Left colon (tissue), 2 donors: ENCODE results near the gene INPP5D. TPM values are rescaled to one million over a fixed set of nuclear protein-coding genes. Genes with fewer than 3 reads are reported as not detected.

ENCODE experiments used
- ATAC-seq: fragments of 200-7000 bp; cut with Tn5 transposase; one replicate; pipeline ENCODE4 v1.9.1; 2020; ENCODE audit warnings: mild to moderate bottlenecking, moderate library complexity
- DNase-seq, 2 donors: peaks; one replicate each; pipeline ENCODE4 v3.0.0-alpha.2; 2020
- intact Hi-C, 2 donors: fragments of 100-400 bp; cut with DNase I in 1 of 2; cut with micrococcal nuclease in 1 of 2; formaldehyde crosslinking; loops; one replicate each; pipeline versions ENCODE4 v1.11.2 to v1.14.0; 2022; cut with DNase I, micrococcal nuclease
- total RNA-seq, 2 donors: library from RNA; stranded (reverse); fragmentation: NEBNext Ultra II Directional; extraction: Animal tissue kit (Norgen Biotek cat#: 25700); gene quantifications; one replicate each; pipeline ENCODE4 v1.2.1, GENCODE V29; 2021
- donor health status: DM: no; HTN: no; CAD: no.
- donor health status: DM: yes; HTN: yes; CAD: no.

The INPP5D gene
- total RNA-seq, 2 donors from 2014 or later, result 6.6 to 10.6 TPM

DNA sequence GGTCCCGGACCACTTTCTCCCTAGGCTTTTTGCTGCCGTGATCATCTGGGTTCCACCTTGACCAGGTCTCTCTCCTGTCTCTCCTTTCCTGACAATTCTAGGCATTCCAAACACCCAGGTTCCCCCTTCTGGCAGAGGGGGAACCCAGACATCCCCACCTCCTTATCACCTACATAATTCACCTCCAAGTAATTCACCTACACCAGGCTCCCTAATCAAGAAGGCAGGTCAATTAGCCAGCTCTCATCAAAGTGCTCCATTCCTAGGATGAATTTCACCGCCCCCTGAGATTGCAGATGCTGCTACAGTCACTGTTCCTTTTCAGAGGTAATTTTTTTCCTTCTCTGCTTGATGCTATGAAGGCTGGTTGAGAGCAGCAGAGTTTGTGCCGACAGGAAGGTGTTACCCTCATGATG is 149.0 kb downstream of the INPP5D start:
- intact Hi-C loops, result no loop called here
- DNase-seq (no peak), ATAC-seq (no peak)

GRCh38 chr2:233209533-233210171 is 149.5 kb downstream of the INPP5D start:
- DNase-seq, result no peak
- ATAC-seq, result no peak
- intact Hi-C loops, result no loop called here

DNA sequence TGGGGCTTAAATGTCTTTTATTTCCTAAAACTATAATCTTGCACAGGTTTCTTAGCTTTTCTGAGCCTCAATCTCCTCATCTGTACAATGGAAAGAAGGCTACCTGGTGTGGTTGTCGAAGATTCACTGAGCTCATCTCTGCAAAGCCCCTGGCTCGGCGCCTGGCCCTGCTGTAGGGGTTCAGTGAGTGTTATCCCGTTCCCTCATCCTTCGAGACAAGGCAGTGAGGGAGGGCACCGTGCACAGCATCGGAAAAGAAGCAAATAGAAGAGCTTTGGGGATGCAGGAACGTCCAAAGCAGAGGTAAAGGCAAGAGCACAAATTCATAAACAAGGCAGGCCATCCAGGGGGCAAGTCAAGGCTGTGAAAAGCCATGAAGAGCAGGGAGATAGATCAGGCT is 150.1 kb downstream of the INPP5D start:
- DNase-seq, result no peak
- intact Hi-C loops, result no loop called here
- ATAC-seq, result no peak

- peak; percentile 83 for ATAC-seq
- peak; percentile 61 to 65 for DNase-seq
- intact Hi-C loops, result no loop called here
Observed at GRCh38 chr2:233210843-233211547, 150.9 kb downstream of the INPP5D start.

DNA sequence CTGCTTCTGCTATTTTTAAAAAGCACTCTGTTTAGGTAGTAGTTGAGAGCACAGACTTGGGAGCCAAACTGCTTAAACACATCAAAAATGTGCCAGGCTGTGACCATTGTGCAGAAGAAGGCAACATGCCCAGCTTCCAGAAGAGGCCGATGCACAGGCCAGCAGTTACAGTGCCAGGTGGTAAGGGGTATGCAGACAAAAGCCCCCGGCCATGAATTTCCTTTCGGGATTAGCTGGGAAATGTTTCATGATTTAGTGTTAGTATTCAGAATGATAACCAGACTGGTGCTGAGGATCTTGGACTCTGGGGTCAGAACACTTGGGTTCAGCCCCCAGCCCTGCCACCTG is 151.4 kb downstream of the INPP5D start:
- ATAC-seq (no peak), DNase-seq (no peak)
- intact Hi-C loops, result no loop called here

GRCh38 chr2:233213011-233213410 is 152.9 kb downstream of the INPP5D start:
- ATAC-seq (no peak), DNase-seq (no peak)
- intact Hi-C loops, result no loop called here

DNA sequence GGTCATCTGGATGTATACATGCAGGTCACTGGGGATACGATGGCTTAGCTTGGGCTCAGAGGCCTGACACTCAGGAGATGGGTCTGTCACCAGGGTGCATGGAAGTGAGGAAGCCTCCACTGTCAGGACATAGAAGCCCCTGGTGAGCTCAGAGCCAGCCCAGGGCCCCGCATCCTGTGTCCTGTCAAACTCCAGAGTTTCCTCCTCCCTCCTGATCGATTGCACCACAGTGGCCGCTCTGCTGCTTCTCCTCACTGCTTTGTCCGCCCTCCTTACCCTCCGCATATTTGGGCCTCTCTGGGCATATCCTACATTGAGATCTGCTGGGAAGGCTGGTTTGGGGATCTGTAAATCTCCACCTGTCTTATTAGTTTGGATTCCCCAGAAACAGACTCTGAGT is 153.8 kb downstream of the INPP5D start:
- DNase-seq (no peak), ATAC-seq (no peak)
- intact Hi-C loops, result no loop called here

- intact Hi-C loops, result no loop called here
- ATAC-seq (no peak), DNase-seq (no peak)
Observed at GRCh38 chr2:233217892-233218377, 157.8 kb downstream of the INPP5D start.

DNA sequence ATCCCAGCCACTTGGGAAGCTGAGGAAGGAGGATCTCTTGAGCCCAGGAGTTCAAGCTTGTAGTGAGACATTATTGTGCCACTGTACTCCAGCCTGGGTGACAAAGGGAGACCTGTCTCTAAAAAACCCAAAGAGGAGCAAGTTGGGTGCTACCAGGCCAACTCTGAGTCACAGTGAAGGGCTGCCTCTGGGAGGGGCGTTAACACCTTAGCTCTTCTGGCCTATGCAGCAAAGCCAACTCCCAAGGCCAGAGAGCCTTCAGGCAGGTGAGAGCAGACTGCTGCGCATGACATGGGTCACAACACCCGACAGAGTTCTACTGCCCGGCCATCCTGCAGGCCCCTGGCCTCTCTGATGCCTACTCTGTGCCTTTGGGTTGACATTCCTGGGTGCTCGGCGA is 158.7 kb downstream of the INPP5D start:
- DNase-seq, result no peak
- intact Hi-C loops, result no loop called here
- no peak for ATAC-seq

DNA sequence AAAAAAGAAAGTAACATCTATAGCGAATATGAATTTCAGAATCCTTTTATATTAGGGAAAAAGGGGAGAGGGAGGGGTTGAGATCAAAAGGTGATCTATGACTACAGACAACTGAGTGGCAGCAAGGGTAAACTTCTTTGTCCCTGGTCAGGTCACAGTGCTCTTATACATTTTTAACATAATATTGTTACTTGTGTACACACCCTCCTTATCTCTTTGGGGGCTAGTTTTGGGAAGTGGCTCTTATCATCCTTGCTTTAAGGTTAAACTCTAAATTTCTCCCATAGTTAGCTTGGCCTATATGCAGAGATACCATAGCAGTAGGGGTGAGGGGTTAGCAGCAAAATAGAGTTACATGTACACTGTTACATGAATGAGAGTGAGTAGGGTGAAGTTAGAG is 159.7 kb downstream of the INPP5D start:
- no peak for ATAC-seq
- intact Hi-C loops, result no loop called here

GRCh38 chr2:233221378-233222063 is 161.4 kb downstream of the INPP5D start:
- no peak for ATAC-seq

More for the DNA sequence above, 159.7 kb downstream of the INPP5D start:
- DNase-seq, result no peak

DNA sequence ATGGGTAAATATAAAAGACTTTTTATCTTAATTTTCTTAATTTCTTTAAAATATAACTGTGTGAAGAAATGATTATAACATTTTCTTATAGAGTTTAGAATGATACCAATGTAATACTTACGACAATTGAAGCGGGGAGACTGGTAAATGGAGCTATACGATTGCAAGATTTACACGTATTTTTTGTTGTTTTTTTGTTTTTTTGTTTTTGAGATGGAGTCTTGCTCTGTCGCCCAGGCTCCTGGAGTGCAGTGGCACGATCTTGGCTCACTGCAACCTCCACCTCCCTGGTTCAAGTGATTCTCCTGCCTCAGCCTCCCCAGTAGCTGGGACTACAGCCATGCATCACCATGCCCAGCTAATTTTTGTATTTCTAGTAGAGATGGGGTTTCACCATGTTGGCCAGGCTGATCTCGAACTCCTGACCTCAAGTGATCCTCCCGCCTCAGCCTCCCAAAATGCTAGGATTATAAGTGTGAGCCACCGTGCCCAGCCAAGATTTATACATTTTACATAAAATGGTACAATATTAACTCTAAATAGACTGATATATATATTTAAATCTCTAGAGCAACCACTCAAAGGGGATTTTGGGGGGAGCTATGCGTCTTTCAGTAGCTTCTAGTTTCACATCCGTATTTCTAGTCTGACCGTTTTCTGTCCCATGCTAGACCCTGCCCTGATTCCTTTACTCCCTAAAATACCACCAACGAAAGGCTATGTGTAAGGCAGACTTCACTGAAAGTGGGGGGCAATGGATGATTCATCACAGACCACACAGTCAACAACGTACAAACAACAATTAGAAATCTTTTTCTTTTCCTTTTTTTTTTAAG is 163.1 kb downstream of the INPP5D start:
- intact Hi-C loops, result no loop called here
- ATAC-seq (no peak), DNase-seq (no peak)

More at GRCh38 chr2:233221378-233222063, 161.4 kb downstream of the INPP5D start:
- DNase-seq, result no peak
- intact Hi-C loops, result no loop called here

GRCh38 chr2:233225230-233226068 is 165.3 kb downstream of the INPP5D start:
- ATAC-seq (no peak), DNase-seq (no peak)
- intact Hi-C loops, result no loop called here

DNA sequence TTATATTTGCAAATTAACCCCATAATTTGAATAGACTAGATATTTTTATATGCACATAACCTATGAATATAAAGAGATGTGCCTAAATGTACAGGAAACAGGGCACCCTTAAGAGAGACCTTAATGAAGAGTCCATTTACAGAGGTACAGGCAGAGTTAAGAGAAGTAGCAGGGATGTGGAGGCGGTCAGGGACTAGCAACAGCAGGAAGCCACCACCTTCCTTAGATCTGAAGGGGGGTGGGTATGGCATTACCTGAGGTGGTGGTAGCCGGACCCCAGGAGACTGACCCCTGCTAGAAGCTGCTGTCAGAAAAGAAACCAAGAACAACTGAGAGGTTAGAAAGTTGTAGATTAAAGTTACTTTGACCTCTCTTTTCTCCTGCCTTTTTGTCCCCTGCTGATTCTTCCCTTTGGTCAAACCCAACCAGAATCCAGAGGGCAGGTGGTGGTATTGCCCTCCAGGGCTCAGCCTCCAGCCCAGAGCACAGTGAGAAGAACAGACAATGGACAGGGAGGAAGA is 166.4 kb downstream of the INPP5D start:
- ATAC-seq, result no peak
- intact Hi-C loops, result no loop called here
- DNase-seq, result no peak

DNA sequence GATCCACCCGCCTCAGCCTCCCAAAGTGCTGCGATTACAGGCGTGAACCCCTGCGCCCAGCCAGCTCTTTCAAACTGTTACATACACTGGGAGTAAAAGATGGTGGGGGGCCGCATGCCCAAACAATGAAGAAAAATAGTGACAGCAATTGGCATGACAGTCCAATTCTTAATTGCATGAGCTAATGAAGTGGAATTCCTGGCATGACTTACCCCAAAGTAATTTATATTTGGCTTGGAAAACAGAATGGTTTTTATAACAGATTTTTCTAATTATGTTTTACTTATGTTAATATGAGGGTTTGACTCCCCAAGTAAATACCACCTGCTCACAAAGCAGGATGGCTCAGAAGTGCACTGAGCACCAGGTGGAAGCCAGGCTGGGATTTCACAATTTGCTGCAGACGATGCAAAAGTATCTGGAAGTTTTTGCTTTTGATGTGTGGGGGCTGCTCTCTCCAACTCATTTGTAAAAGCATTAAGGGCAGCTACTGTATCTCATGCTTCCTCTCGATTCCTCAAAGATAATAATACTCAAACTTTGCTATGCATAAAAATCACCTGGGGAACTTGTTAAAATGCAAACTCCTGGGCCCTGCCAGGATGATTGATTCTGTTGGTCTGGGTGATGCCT is 167.3 kb downstream of the INPP5D start:
- DNase-seq, result no peak
- intact Hi-C loops, result no loop called here
- ATAC-seq, result no peak

GRCh38 chr2:233228376-233228775 is 168.2 kb downstream of the INPP5D start:
- DNase-seq, result no peak
- intact Hi-C loops, result no loop called here
- ATAC-seq, result no peak

DNA sequence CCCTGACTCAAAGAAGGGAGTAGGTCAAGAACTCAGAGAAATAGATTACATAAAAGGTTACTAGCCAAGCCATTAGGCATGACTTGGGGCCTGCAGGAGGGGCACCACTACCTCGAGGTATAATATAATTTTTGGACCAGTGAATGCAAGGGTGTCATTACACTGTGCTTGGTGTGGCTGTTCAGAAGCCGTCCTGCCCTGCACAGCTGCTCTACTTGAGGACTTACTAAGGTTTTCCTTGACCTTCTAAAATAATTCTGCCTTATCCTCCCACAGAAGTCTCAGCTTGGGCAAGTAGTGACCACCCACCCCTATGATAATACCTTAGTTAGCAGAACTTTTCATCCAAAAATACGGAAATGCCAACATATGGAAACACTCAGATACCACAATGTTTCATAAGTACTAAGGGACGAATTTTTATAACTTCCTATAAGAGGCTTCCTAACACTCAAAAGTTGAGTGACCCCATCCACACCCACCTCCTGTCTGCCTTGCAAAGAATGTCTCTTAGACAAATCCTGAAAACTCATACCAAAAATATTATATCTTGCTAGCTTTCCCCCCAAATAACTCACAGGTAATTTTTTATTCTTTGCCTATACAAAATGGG is 173.6 kb downstream of the INPP5D start:
- intact Hi-C loops, result no loop called here
- no peak for DNase-seq
- ATAC-seq, result no peak
